ENCODE data around the gene LUC7L3. TPM values are rescaled to one million over a fixed set of nuclear protein-coding genes. Genes with fewer than 3 reads are reported as not detected.
"Not testable (repeated sequence)": the region's sequence is repeated elsewhere in the genome, so short reads cannot be mapped to it uniquely, and the experiment has no call there.

The LUC7L3 gene
- total and polyA plus RNA-seq, 2 of the 13 experiments (the other 11 are each of a cell fraction or from before 2014, with no cell fraction given) = 108 to 120 TPM

DNA sequence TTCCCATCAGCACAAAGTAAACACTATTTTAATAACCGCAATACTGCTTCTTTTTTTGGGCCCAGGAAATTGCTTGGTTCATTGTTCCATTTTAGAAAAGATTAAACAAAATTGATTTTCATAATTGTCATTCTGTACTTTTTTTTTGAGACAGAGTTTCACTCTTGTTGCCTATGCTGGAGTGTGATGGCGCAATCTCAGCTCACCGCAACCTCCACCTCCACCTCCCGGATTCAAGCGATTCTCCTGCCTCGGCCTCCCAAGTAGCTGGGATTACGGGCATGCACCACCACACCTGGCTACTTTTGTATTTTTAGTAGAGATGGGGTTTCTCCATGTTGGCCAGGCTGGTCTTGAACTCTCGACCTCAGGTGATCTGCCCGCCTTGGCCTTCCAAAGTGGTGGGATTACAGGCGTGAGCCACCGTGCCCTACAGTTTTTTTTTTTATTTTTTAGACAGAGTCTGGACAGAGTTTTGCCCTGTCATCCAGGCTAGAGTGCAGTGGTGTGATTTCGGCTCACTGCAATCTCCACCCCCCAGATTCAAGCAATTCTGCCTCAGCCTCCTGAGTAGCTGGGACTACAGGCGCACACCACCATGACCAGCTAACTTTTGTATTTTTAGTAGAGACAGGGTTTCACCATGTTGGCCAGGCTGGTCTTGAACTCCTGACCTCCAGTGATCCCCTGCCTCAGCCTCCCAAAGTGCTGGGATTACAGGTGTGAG, 85.5 kb downstream of the LUC7L3 start:
- H3K27ac ChIP-seq (ENCODE audit: extremely low read length, insufficient read depth, low read length); BruUV-seq (replicated peaks); H3K9ac ChIP-seq (ENCODE audit: insufficient read depth, low read depth, low read length); H3K4me3 ChIP-seq (replicated peaks in 1 of 3; ENCODE audit: insufficient read depth in 1 of 3, low read depth in 2 of 3, low read length in 3 of 3); H4K20me1 ChIP-seq (ENCODE audit: insufficient read depth, low read length); DNase-seq (ENCODE audit: low spot score); H3K79me2 ChIP-seq (ENCODE audit: insufficient read depth, low read length); ATAC-seq; H3K36me3 ChIP-seq (replicated peaks in 1 of 2; ENCODE audit: control insufficient read depth in 1 of 2, insufficient read depth in 2 of 2, low read length in 2 of 2); H3K4me2 ChIP-seq (ENCODE audit: low read depth, low read length); H3K9me3 ChIP-seq (ENCODE audit: low read length); in situ Hi-C loops (cut with HindIII; ENCODE audit: extremely low pct_ligation_motif_present, low pct_unique_long_range_greater_than_20kb); CTCF ChIA-PET (ENCODE audit: low intra/inter-chr PET ratio, low total read pairs); H2AFZ ChIP-seq (ENCODE audit: low read length); FAIRE-seq: not testable (repeated sequence)
- POLR2A ChIA-PET = interaction anchor here (3.0 kb wide), 1 partner anchor 62 kb away, joined by 11 read pairs; the partner anchor contains the start of gene TOB1
- H3K27me3 ChIP-seq (ENCODE audit: control insufficient read depth in 1 of 2, insufficient read depth in 2 of 2, low read length in 2 of 2) = peaks cover 1 to 15% of the 10 kb centered on the region in 2 experiments; a peak in 4 of 5 replicates
- 77% methylated on average over 13 of the region's 13 CpGs for WGBS (ENCODE audit: low lambda C conversion rate)
- TF ChIP-seq, protein P1, sequence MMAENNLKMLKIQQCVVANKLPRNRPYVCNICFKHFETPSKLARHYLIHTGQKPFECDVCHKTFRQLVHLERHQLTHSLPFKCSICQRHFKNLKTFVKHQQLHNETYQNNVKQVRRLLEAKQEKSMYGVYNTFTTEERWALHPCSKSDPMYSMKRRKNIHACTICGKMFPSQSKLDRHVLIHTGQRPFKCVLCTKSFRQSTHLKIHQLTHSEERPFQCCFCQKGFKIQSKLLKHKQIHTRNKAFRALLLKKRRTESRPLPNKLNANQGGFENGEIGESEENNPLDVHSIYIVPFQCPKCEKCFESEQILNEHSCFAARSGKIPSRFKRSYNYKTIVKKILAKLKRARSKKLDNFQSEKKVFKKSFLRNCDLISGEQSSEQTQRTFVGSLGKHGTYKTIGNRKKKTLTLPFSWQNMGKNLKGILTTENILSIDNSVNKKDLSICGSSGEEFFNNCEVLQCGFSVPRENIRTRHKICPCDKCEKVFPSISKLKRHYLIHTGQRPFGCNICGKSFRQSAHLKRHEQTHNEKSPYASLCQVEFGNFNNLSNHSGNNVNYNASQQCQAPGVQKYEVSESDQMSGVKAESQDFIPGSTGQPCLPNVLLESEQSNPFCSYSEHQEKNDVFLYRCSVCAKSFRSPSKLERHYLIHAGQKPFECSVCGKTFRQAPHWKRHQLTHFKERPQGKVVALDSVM (CRISPR knock-in tag; IDR thresholded peaks at IDR 0.05) = peak; percentile 58; the same call in 1 of the 2 replicates
- TF ChIP-seq ZMYM3 (CRISPR knock-in tag; IDR thresholded peaks at IDR 0.05) = peak; percentile 12; the same call in 1 of the 2 replicates
- TF ChIP-seq ZNF460 (CRISPR knock-in tag; IDR thresholded peaks at IDR 0.05; ENCODE audit: borderline replicate concordance) = peak; percentile 52; the same call in 1 of the 2 replicates
- TF ChIP-seq CEBPG (CRISPR knock-in tag; IDR thresholded peaks at IDR 0.05) = 0 out of 2 replicates have a peak, but pooled peaks have one; percentile 27
- peak; percentile 58; the same call in 1 of the 2 replicates for TF ChIP-seq CEBPB (IDR thresholded peaks at IDR 0.05; ENCODE audit: borderline replicate concordance, low read depth, low read length)
- intact Hi-C loops (cut with micrococcal nuclease; ENCODE audit: unreplicated experiment) = loop anchor here (5.0 kb wide), 1 partner anchor 37 kb away; no protein-coding TSS in a partner anchor
- peaks cover 96% of the 10 kb centered on the region for H3K4me1 ChIP-seq (ENCODE audit: insufficient read depth, low read length)
